WERI-Rb-1 (cell line): ENCODE results near the gene CCDC8.

Experiments
- DNase-seq: peaks from one replicate; pipeline ENCODE4 v3.0.0-alpha.2; 2020
- H3K27ac ChIP-seq: fragments of 250-450 bp; sonication (Bioruptor Pico); 2 replicates; pipeline ENCODE4 v1.5.1; 2020; ENCODE audit warnings: mild to moderate bottlenecking, moderate library complexity
- H3K27me3 ChIP-seq: fragments of 250-450 bp; sonication (Bioruptor Pico); 2 replicates; pipeline ENCODE4 v1.5.1; 2021; ENCODE audit warnings: mild to moderate bottlenecking, low read depth, moderate library complexity; ENCODE audit not compliant: insufficient read depth, severe bottlenecking
- H3K36me3 ChIP-seq: fragments of 250-450 bp; sonication (Bioruptor Pico); 2 replicates; pipeline ENCODE4 v1.5.1; 2020; ENCODE audit warnings: mild to moderate bottlenecking, moderate library complexity
- H3K4me3 ChIP-seq: 2 replicates; pipeline ENCODE4 v1.5.1; 2011; ENCODE audit warnings: low read depth, mild to moderate bottlenecking, control low read depth, low read length
- H3K9me3 ChIP-seq: fragments of 250-450 bp; sonication (Bioruptor Pico); 2 replicates; pipeline ENCODE4 v1.5.1; 2021; ENCODE audit warnings: mild to moderate bottlenecking, moderate library complexity; ENCODE audit not compliant: severe bottlenecking
- CTCF ChIP-seq: IDR thresholded peaks from 2 replicates; pipeline ENCODE4 v1.5.1; 2011; ENCODE audit warnings: low read depth, mild to moderate bottlenecking, control low read depth, inconsistent platforms, low read length

The CCDC8 gene

DNA sequence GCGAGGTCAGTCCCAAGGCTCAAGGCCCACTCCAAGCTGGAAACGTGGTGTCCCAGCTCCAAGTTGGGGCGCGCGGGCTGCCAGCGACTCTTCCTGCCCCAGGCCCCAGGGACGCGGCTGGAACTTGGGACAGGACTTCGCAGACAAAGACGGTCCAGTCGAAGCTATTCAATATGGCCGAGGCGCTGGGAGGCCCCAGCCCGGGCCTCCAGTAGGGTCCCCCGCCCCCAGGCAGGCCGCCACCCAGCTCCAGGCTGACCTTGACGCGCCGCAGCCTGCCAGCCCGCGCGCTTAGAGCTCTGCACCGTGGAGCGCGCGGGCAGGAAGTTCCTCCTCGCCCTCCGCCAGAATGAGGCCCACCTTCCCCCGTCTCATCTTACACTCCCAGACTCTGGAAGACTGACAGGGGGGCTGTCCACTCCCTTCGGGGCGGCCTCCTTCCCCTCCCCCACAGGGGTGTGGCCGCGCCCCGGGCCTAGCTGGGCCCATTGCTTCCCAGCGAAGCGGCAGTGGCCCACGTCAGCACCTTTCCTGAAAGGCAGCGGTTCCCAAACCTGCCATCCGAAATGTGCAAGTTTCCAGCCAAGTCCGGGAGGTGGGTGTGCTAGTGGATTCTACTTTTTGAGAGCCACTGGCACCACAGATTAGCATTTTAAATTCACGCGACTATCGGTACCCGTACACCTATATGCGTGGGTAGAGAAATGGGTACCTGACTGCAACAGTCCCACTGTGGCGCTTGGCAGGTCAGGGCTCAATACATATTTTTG, at the start of gene CCDC8:
CCDC8 (minus strand) TSS at position 303 of the 770 bp plus-strand sequence. CDS start 754 bp downstream, outside the sequence.
- no peaks in the 10 kb centered on the region for H3K27me3 ChIP-seq
- TF ChIP-seq CTCF: no peak
- no peaks in the 10 kb centered on the region for H3K36me3 ChIP-seq
- H3K4me3 ChIP-seq: no peak within 1 kb of the TSS
- DNase-seq: no peak
- no peaks in the 10 kb centered on the region for H3K9me3 ChIP-seq
- H3K27ac ChIP-seq: no peak within 1 kb of the TSS

- Histone ChIP-seq H3K27ac (no peak overlapping the region), H3K9me3 (no peaks in the 10 kb centered on the region), H3K27me3 (no peaks in the 10 kb centered on the region), H3K36me3 (peaks cover under 1% of the 10 kb centered on the region; the same call in 1 of the 2 replicates), H3K4me3 (no peak overlapping the region)
- no peak for TF ChIP-seq CTCF
- DNase-seq: no peak
Observed at GRCh38 chr19:46461537-46461936, 48.2 kb upstream of the CCDC8 start.

DNA sequence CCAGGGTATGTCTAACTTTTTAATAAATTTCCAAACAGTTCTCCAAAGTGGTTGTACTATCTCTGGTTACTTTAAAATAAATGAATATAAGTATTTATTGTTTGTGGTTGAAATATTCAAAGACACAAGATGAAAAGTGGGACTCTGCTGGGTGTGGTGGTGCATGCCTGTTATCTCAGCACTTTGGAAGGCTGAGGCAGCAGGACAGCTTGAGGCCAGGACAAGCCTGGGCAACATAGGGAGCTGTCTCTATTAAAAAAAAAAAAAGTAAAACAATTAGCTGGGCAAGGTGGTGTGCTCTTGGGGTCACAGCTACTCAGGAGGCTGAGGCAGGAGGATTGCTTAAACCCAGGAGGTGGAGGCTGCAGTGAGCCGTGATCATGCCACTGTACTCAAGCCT, 47.6 kb upstream of the CCDC8 start:
- H3K4me3 ChIP-seq: no peak overlapping the region
- no peak overlapping the region for H3K27ac ChIP-seq
- H3K9me3 ChIP-seq: no peaks in the 10 kb centered on the region
- H3K36me3 ChIP-seq: no peaks in the 10 kb centered on the region
- TF ChIP-seq CTCF: no peak
- no peak for DNase-seq
- no peaks in the 10 kb centered on the region for H3K27me3 ChIP-seq

- H3K9me3 ChIP-seq: no peaks in the 10 kb centered on the region
- no peaks in the 10 kb centered on the region for H3K27me3 ChIP-seq
Observed at GRCh38 chr19:46460055-46460454, 46.7 kb upstream of the CCDC8 start.

DNA sequence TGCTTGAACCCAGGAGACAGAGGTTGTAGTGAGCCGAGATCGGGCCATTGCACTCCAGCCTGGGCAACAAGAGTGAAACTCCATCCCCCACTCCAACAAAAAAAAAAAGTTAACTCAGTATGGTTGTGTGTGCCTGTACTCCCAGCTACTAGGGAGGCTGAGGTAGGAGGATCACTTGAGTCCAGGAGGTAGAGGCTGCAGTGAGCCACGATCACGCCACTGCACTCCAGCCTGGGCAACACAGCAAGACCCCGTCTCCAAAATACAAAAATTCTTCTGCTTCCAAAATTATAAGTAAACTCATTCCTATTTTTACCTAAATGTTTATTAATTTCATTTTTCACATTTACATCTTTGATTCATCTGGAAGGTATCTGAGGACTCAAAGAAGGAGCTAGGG, 43.6 kb upstream of the CCDC8 start:
- no peak for TF ChIP-seq CTCF
- Histone ChIP-seq H3K4me3 (no peak overlapping the region), H3K27me3 (no peaks in the 10 kb centered on the region), H3K27ac (no peak overlapping the region), H3K9me3 (no peaks in the 10 kb centered on the region), H3K36me3 (no peaks in the 10 kb centered on the region)
- DNase-seq: no peak

More at GRCh38 chr19:46460055-46460454, 46.7 kb upstream of the CCDC8 start:
- Histone ChIP-seq H3K36me3 (no peaks in the 10 kb centered on the region), H3K27ac (no peak overlapping the region), H3K4me3 (no peak overlapping the region)
- no peak for DNase-seq
- no peak for TF ChIP-seq CTCF

- H3K27me3 ChIP-seq: no peaks in the 10 kb centered on the region
- H3K36me3 ChIP-seq: no peaks in the 10 kb centered on the region
- H3K9me3 ChIP-seq: peaks cover 8% of the 10 kb centered on the region
- no peak for DNase-seq
- H3K27ac ChIP-seq: no peak overlapping the region
- H3K4me3 ChIP-seq: no peak overlapping the region
- no peak for TF ChIP-seq CTCF
Observed at GRCh38 chr19:46454244-46454643, 40.9 kb upstream of the CCDC8 start.
